Naive thymus-derived CD8-positive, alpha-beta T cell (primary cell): Measurements from ENCODE around the gene DIP2C. TPM values are rescaled to one million over a fixed set of nuclear protein-coding genes. Genes with fewer than 3 reads are reported as not detected.
"Not testable (repeated sequence)": the region's sequence is repeated elsewhere in the genome, so short reads cannot be mapped to it uniquely, and the experiment has no call there.

ENCODE experiments used
- ATAC-seq, 2 donors: fragments of 150-1000 bp; cut with Tn5 transposase in 1 of 2; sonication (Bioruptor Pico), chemical (Tn5 transposase) in 1 of 2; 1 replicate in 1 of 2; 2 replicates in 1 of 2; pipeline ENCODE4 v1.10.0; 2021; ENCODE audit warnings: mild to moderate bottlenecking in 2 of 2, moderate library complexity in 2 of 2
- POLR2A ChIA-PET: fragments of 350-600 bp; sonication (Branson Sonifier 250); formaldehyde crosslinking; loops from one replicate; lab custom pipeline; 2021; ENCODE audit warnings: antibody characterized with exemption; lab: Charles Lee
- DNase-seq, 10 donors: peaks; one replicate each; pipeline versions ENCODE4 v3.0.0 to v3.0.0-alpha.2; 2020 to 2022
- H3K27ac Mint-ChIP-seq, 10 donors: one replicate each; pipeline ENCODE4 v1.8.0; 2020 to 2022; ENCODE audit warnings: mild to moderate bottlenecking in 10 of 10, mixed read lengths in 10 of 10, moderate library complexity in 4 of 10, inconsistent platforms in 1 of 10
- H3K27me3 Mint-ChIP-seq, 5 donors: one replicate each; pipeline ENCODE4 v1.8.0; 2021 to 2022; ENCODE audit warnings: mixed read lengths in 5 of 5
- H3K36me3 Mint-ChIP-seq, 3 donors: one replicate each; pipeline ENCODE4 v1.8.0; 2020 to 2022; ENCODE audit warnings: mixed read lengths in 3 of 3, mild to moderate bottlenecking in 2 of 3, inconsistent platforms in 1 of 3
- H3K4me1 Mint-ChIP-seq, 4 donors: one replicate each; pipeline ENCODE4 v1.8.0; 2021 to 2022; ENCODE audit warnings: mixed read lengths in 4 of 4
- H3K4me3 Mint-ChIP-seq, 10 donors: one replicate each; pipeline ENCODE4 v1.8.0; 2020 to 2022; ENCODE audit warnings: mild to moderate bottlenecking in 10 of 10, mixed read lengths in 10 of 10, moderate library complexity in 6 of 10, inconsistent platforms in 1 of 10
- H3K9me3 Mint-ChIP-seq, 9 donors: one replicate each; pipeline ENCODE4 v1.8.0; 2020 to 2022; ENCODE audit warnings: mixed read lengths in 9 of 9, mild to moderate bottlenecking in 3 of 9, inconsistent platforms in 1 of 9, moderate library complexity in 1 of 9
- polyA plus RNA-seq, 3 donors: library from polyadenylated mRNA; unstranded; fragments of 300-500 nt; fragmentation: Illumina TruSeq; gene quantifications; one replicate each; pipeline ENCODE4 v1.2.3, GENCODE V29; 2021
- total RNA-seq, 8 experiments: library from RNA in 2 of 8; stranded (reverse) in 2 of 8; gene quantifications; one replicate each; pipeline ENCODE4 v1.2.3 and lab custom pipeline; 2021 to 2026

Gene DIP2C
- total and polyA plus RNA-seq, 5 experiments from 2014 or later, result 0.32 to 3.9 (median 1.2) TPM

GRCh38 chr10:650886-651615, 38.4 kb downstream of the DIP2C start:
- Mint-ChIP-seq H3K27me3 (peaks cover 3 to 22% (median 6%) of the 10 kb centered on the region in 5 donors), H3K36me3 (no peaks in the 10 kb centered on the region), H3K4me1 (no peaks in the 10 kb centered on the region), H3K27ac (no peak overlapping the region), H3K9me3 (peaks cover 0 to 1% (median 0%) of the 10 kb centered on the region in 9 donors), H3K4me3 (no peak overlapping the region)
- ATAC-seq (no peak), DNase-seq (no peak)
- POLR2A ChIA-PET, result no interaction called here

- Mint-ChIP-seq H3K36me3 (no peaks in the 10 kb centered on the region), H3K9me3 (peaks cover 0 to 1% (median 0%) of the 10 kb centered on the region in 9 donors), H3K4me3 (no peak overlapping the region), H3K27ac (no peak overlapping the region), H3K27me3 (peaks cover 3 to 22% (median 6%) of the 10 kb centered on the region in 5 donors), H3K4me1 (no peaks in the 10 kb centered on the region)
- ATAC-seq, result no peak
- POLR2A ChIA-PET, result no interaction called here
- no peak for DNase-seq
Measured at GRCh38 chr10:650441-650851, 39.0 kb downstream of the DIP2C start.

GRCh38 chr10:649798-650440, 39.5 kb downstream of the DIP2C start:
- no peaks in the 10 kb centered on the region for H3K4me1 Mint-ChIP-seq
- DNase-seq (no peak), ATAC-seq (no peak)
- H3K27ac Mint-ChIP-seq, result no peak overlapping the region
- no peak overlapping the region for H3K4me3 Mint-ChIP-seq
- H3K27me3 Mint-ChIP-seq, result peaks cover 3 to 22% (median 6%) of the 10 kb centered on the region in 5 donors
- H3K9me3 Mint-ChIP-seq, result peaks cover 0 to 1% (median 0%) of the 10 kb centered on the region in 9 donors
- H3K36me3 Mint-ChIP-seq, result no peaks in the 10 kb centered on the region
- POLR2A ChIA-PET, result no interaction called here

- ATAC-seq (no peak), DNase-seq (no peak)
- POLR2A ChIA-PET, result no interaction called here
- Mint-ChIP-seq H3K27me3 (peaks cover 3 to 22% (median 6%) of the 10 kb centered on the region in 5 donors), H3K27ac (no peak overlapping the region), H3K36me3 (no peaks in the 10 kb centered on the region), H3K9me3 (peaks cover 0 to 4% (median 0%) of the 10 kb centered on the region in 9 donors), H3K4me3 (no peak overlapping the region), H3K4me1 (no peaks in the 10 kb centered on the region)
Measured at GRCh38 chr10:649445-649797, 40.0 kb downstream of the DIP2C start.

- H3K36me3 Mint-ChIP-seq, H3K4me1 Mint-ChIP-seq, H3K27me3 Mint-ChIP-seq, H3K9me3 Mint-ChIP-seq, ATAC-seq, DNase-seq, H3K4me3 Mint-ChIP-seq, H3K27ac Mint-ChIP-seq, POLR2A ChIA-PET: not testable (repeated sequence)
Measured at GRCh38 chr10:647019-647418, 42.4 kb downstream of the DIP2C start.

GRCh38 chr10:646118-646524, 43.3 kb downstream of the DIP2C start:
- H3K4me3 Mint-ChIP-seq, result no peak overlapping the region
- H3K27me3 Mint-ChIP-seq, result peaks cover 0 to 8% (median 5%) of the 10 kb centered on the region in 5 donors
- POLR2A ChIA-PET, result no interaction called here
- no peaks in the 10 kb centered on the region for H3K36me3 Mint-ChIP-seq
- H3K9me3 Mint-ChIP-seq, result peaks cover 0 to 4% (median 0%) of the 10 kb centered on the region in 9 donors
- no peak for DNase-seq
- H3K4me1 Mint-ChIP-seq, result no peaks in the 10 kb centered on the region
- no peak overlapping the region for H3K27ac Mint-ChIP-seq
- ATAC-seq, result no peak

GRCh38 chr10:644943-645334, 44.5 kb downstream of the DIP2C start:
- Mint-ChIP-seq H3K9me3 (peaks cover 0 to 4% (median 0%) of the 10 kb centered on the region in 9 donors), H3K4me1 (no peaks in the 10 kb centered on the region), H3K27ac (no peak overlapping the region), H3K4me3 (no peak overlapping the region), H3K27me3 (peaks cover 0 to 8% (median 0%) of the 10 kb centered on the region in 5 donors), H3K36me3 (no peaks in the 10 kb centered on the region)
- no peak for DNase-seq
- ATAC-seq, result no peak
- POLR2A ChIA-PET, result no interaction called here

- H3K36me3 Mint-ChIP-seq, result no peaks in the 10 kb centered on the region
- no peak overlapping the region for H3K4me3 Mint-ChIP-seq
- H3K9me3 Mint-ChIP-seq, result peaks cover 0 to 4% (median 0%) of the 10 kb centered on the region in 9 donors
- POLR2A ChIA-PET, result no interaction called here
- ATAC-seq, result no peak
- H3K27ac Mint-ChIP-seq, result peak overlapping the region in 1 of 10 donors; percentile 65
- no peaks in the 10 kb centered on the region for H3K4me1 Mint-ChIP-seq
- DNase-seq, result no peak
- peaks cover 0 to 8% (median 0%) of the 10 kb centered on the region in 5 donors for H3K27me3 Mint-ChIP-seq
Measured at GRCh38 chr10:644076-644942, 45.2 kb downstream of the DIP2C start.

- no peaks in the 10 kb centered on the region for H3K4me1 Mint-ChIP-seq
- no peak overlapping the region for H3K27ac Mint-ChIP-seq
- peaks cover 0 to 14% (median 7%) of the 10 kb centered on the region in 5 donors for H3K27me3 Mint-ChIP-seq
- peaks cover 0 to 4% (median 0%) of the 10 kb centered on the region in 9 donors for H3K9me3 Mint-ChIP-seq
- H3K36me3 Mint-ChIP-seq, result no peaks in the 10 kb centered on the region
- POLR2A ChIA-PET, result no interaction called here
- no peak overlapping the region for H3K4me3 Mint-ChIP-seq
- no peak for ATAC-seq
- no peak for DNase-seq
Measured at GRCh38 chr10:642186-642890, 47.1 kb downstream of the DIP2C start.

- POLR2A ChIA-PET, result no interaction called here
- Mint-ChIP-seq H3K4me3 (no peak overlapping the region), H3K27me3 (peaks cover 3 to 23% (median 16%) of the 10 kb centered on the region in 5 donors), H3K4me1 (peaks cover 0 to 2% (median 0%) of the 10 kb centered on the region in 4 donors), H3K36me3 (no peaks in the 10 kb centered on the region), H3K27ac (no peak overlapping the region), H3K9me3 (peaks cover 0 to 4% (median 0%) of the 10 kb centered on the region in 9 donors)
- DNase-seq (no peak), ATAC-seq (no peak)
Measured at GRCh38 chr10:641149-642010, 48.1 kb downstream of the DIP2C start.

GRCh38 chr10:640673-641045, 48.8 kb downstream of the DIP2C start:
- no peaks in the 10 kb centered on the region for H3K36me3 Mint-ChIP-seq
- H3K9me3 Mint-ChIP-seq, result peaks cover 0 to 4% (median 0%) of the 10 kb centered on the region in 9 donors
- DNase-seq (no peak), ATAC-seq (no peak)
- H3K4me1 Mint-ChIP-seq, result peaks cover 0 to 2% (median 0%) of the 10 kb centered on the region in 4 donors
- no peak overlapping the region for H3K27ac Mint-ChIP-seq
- no peak overlapping the region for H3K4me3 Mint-ChIP-seq
- POLR2A ChIA-PET, result no interaction called here
- peaks cover 5 to 29% (median 18%) of the 10 kb centered on the region in 5 donors for H3K27me3 Mint-ChIP-seq
